Skeletal muscle tissue (tissue), 4 donors: Measurements from ENCODE around the gene NYAP2. TPM values are rescaled to one million over a fixed set of nuclear protein-coding genes. Genes with fewer than 3 reads are reported as not detected.

Experiments
- H3K27ac ChIP-seq: one replicate; pipeline ENCODE4 v1.7.0; 2013; ENCODE audit warnings: mild to moderate bottlenecking, low read depth, low read length, inconsistent platforms
- H3K27me3 ChIP-seq, 3 donors: one replicate each; pipeline ENCODE4 v1.7.0; 2013; ENCODE audit warnings: low read length in 3 of 3; ENCODE audit not compliant: control insufficient read depth in 3 of 3, insufficient read depth in 3 of 3
- H3K36me3 ChIP-seq, 3 donors: one replicate each; pipeline ENCODE4 v1.7.0; 2013; ENCODE audit warnings: low read length in 3 of 3; ENCODE audit not compliant: control insufficient read depth in 3 of 3, insufficient read depth in 3 of 3
- H3K4me1 ChIP-seq, 3 donors: one replicate each; pipeline ENCODE4 v1.7.0; 2013; ENCODE audit warnings: low read length in 3 of 3, mild to moderate bottlenecking in 3 of 3; ENCODE audit not compliant: control insufficient read depth in 3 of 3, insufficient read depth in 3 of 3
- H3K4me3 ChIP-seq, 3 donors: one replicate each; pipeline ENCODE4 v1.7.0; 2013; ENCODE audit warnings: low read length in 3 of 3
- H3K9ac ChIP-seq, 3 donors: one replicate each; pipeline ENCODE4 v1.7.0; 2013; ENCODE audit warnings: low read length in 3 of 3, mild to moderate bottlenecking in 3 of 3, moderate library complexity in 2 of 3, low read depth in 1 of 3
- H3K9me3 ChIP-seq, 3 donors: one replicate each; pipeline ENCODE4 v1.7.0; 2013; ENCODE audit warnings: low read length in 3 of 3; ENCODE audit not compliant: control insufficient read depth in 3 of 3
- total RNA-seq: library from RNA; depleted of rRNA; stranded (reverse); fragments of >200 nt; gene quantifications from one replicate; pipeline ENCODE4 v1.2.3, GENCODE V29; 2014
- donor health status: Osteomylitis.

NYAP2 gene
- total RNA-seq, 1 donor from 2014 or later = 0.52 TPM

GRCh38 chr2:225599856-225600255 is 200.3 kb downstream of the NYAP2 start:
- H3K9me3 ChIP-seq = no peaks in the 10 kb centered on the region
- no peak overlapping the region for H3K4me3 ChIP-seq
- no peaks in the 10 kb centered on the region for H3K27me3 ChIP-seq
- H3K9ac ChIP-seq = no peak overlapping the region
- no peak overlapping the region for H3K27ac ChIP-seq
- H3K4me1 ChIP-seq = no peaks in the 10 kb centered on the region
- no peaks in the 10 kb centered on the region for H3K36me3 ChIP-seq

- Histone ChIP-seq H3K9me3 (no peaks in the 10 kb centered on the region), H3K27ac (no peak overlapping the region), H3K4me1 (no peaks in the 10 kb centered on the region), H3K9ac (no peak overlapping the region), H3K27me3 (no peaks in the 10 kb centered on the region), H3K4me3 (no peak overlapping the region), H3K36me3 (no peaks in the 10 kb centered on the region)
Observed at GRCh38 chr2:225600444-225600843, 200.9 kb downstream of the NYAP2 start.

- no peaks in the 10 kb centered on the region for H3K4me1 ChIP-seq
- H3K4me3 ChIP-seq = no peak overlapping the region
- H3K27ac ChIP-seq = no peak overlapping the region
- H3K36me3 ChIP-seq = no peaks in the 10 kb centered on the region
- H3K27me3 ChIP-seq = no peaks in the 10 kb centered on the region
- H3K9ac ChIP-seq = no peak overlapping the region
- no peaks in the 10 kb centered on the region for H3K9me3 ChIP-seq
Observed at GRCh38 chr2:225600865-225601264, 201.4 kb downstream of the NYAP2 start.

GRCh38 chr2:225602205-225602604 is 202.7 kb downstream of the NYAP2 start:
- H3K27ac ChIP-seq = no peak overlapping the region
- H3K36me3 ChIP-seq = no peaks in the 10 kb centered on the region
- no peaks in the 10 kb centered on the region for H3K4me1 ChIP-seq
- H3K9me3 ChIP-seq = no peaks in the 10 kb centered on the region
- H3K4me3 ChIP-seq = no peak overlapping the region
- no peaks in the 10 kb centered on the region for H3K27me3 ChIP-seq
- no peak overlapping the region for H3K9ac ChIP-seq

GRCh38 chr2:225608136-225608535 is 208.6 kb downstream of the NYAP2 start:
- H3K9ac ChIP-seq = no peak overlapping the region
- H3K27ac ChIP-seq = no peak overlapping the region
- no peaks in the 10 kb centered on the region for H3K36me3 ChIP-seq
- H3K4me1 ChIP-seq = no peaks in the 10 kb centered on the region
- H3K4me3 ChIP-seq = no peak overlapping the region
- H3K9me3 ChIP-seq = peaks cover 0 to 2% (median 0%) of the 10 kb centered on the region in 3 donors
- no peaks in the 10 kb centered on the region for H3K27me3 ChIP-seq

- Histone ChIP-seq H3K4me3 (no peak overlapping the region), H3K9ac (no peak overlapping the region), H3K27ac (no peak overlapping the region), H3K36me3 (no peaks in the 10 kb centered on the region), H3K9me3 (peaks cover 0 to 2% (median 0%) of the 10 kb centered on the region in 3 donors), H3K4me1 (no peaks in the 10 kb centered on the region), H3K27me3 (no peaks in the 10 kb centered on the region)
Observed at GRCh38 chr2:225612636-225613035, 213.1 kb downstream of the NYAP2 start.

GRCh38 chr2:225614915-225615314 is 215.4 kb downstream of the NYAP2 start:
- peaks cover 0 to 2% (median 0%) of the 10 kb centered on the region in 3 donors for H3K9me3 ChIP-seq
- H3K9ac ChIP-seq = no peak overlapping the region
- H3K4me1 ChIP-seq = no peaks in the 10 kb centered on the region
- no peak overlapping the region for H3K4me3 ChIP-seq
- no peaks in the 10 kb centered on the region for H3K27me3 ChIP-seq
- no peak overlapping the region for H3K27ac ChIP-seq
- H3K36me3 ChIP-seq = no peaks in the 10 kb centered on the region

GRCh38 chr2:225615514-225615913 is 216.0 kb downstream of the NYAP2 start:
- H3K9ac ChIP-seq = no peak overlapping the region
- no peak overlapping the region for H3K27ac ChIP-seq
- peaks cover 0 to 2% (median 0%) of the 10 kb centered on the region in 3 donors for H3K9me3 ChIP-seq
- no peaks in the 10 kb centered on the region for H3K36me3 ChIP-seq
- no peaks in the 10 kb centered on the region for H3K4me1 ChIP-seq
- no peaks in the 10 kb centered on the region for H3K27me3 ChIP-seq
- H3K4me3 ChIP-seq = no peak overlapping the region

- no peaks in the 10 kb centered on the region for H3K36me3 ChIP-seq
- no peak overlapping the region for H3K9ac ChIP-seq
- no peaks in the 10 kb centered on the region for H3K27me3 ChIP-seq
- no peak overlapping the region for H3K4me3 ChIP-seq
- H3K4me1 ChIP-seq = no peaks in the 10 kb centered on the region
- H3K27ac ChIP-seq = no peak overlapping the region
- peaks cover 0 to 2% (median 0%) of the 10 kb centered on the region in 3 donors for H3K9me3 ChIP-seq
Observed at GRCh38 chr2:225616372-225616771, 216.9 kb downstream of the NYAP2 start.

GRCh38 chr2:225616848-225617247 is 217.3 kb downstream of the NYAP2 start:
- Histone ChIP-seq H3K9me3 (peaks cover 0 to 2% (median 0%) of the 10 kb centered on the region in 3 donors), H3K9ac (no peak overlapping the region), H3K27me3 (no peaks in the 10 kb centered on the region), H3K4me1 (no peaks in the 10 kb centered on the region), H3K36me3 (no peaks in the 10 kb centered on the region), H3K27ac (no peak overlapping the region), H3K4me3 (no peak overlapping the region)

GRCh38 chr2:225620227-225620626 is 220.7 kb downstream of the NYAP2 start:
- Histone ChIP-seq H3K36me3 (no peaks in the 10 kb centered on the region), H3K9me3 (no peaks in the 10 kb centered on the region), H3K4me1 (no peaks in the 10 kb centered on the region), H3K9ac (no peak overlapping the region), H3K4me3 (no peak overlapping the region), H3K27ac (no peak overlapping the region), H3K27me3 (no peaks in the 10 kb centered on the region)
